ENCODE results near the gene HOMEZ. TPM values are rescaled to one million over a fixed set of nuclear protein-coding genes. Genes with fewer than 3 reads are reported as not detected.
A peak's percentile ranks its signal among the peaks of the same experiment; 100 is the strongest.
"Not testable (repeated sequence)": the region's sequence is repeated elsewhere in the genome, so short reads cannot be mapped to it uniquely, and the experiment has no call there.

HOMEZ gene
- total and polyA plus RNA-seq, 8 donors = 5.1 to 103 (median 7.6) TPM

- Histone ChIP-seq H3K27ac (no peak overlapping the region), H3K9me3 (no peaks in the 10 kb centered on the region), H3K36me3 (no peaks in the 10 kb centered on the region), H3K4me3 (no peak overlapping the region), H3K4me1 (peaks cover 5 to 25% (median 10%) of the 10 kb centered on the region in 4 donors), H3K27me3 (no peaks in the 10 kb centered on the region)
- peak in 1 of 2 donors; percentile 15 for DNase-seq
- intact Hi-C loops (cut with DNase I; ENCODE audit: low total_unique reads) = no loop called here
- no peak for TF ChIP-seq EP300 (IDR thresholded peaks at IDR 0.05)
- TF ChIP-seq, protein P1, sequence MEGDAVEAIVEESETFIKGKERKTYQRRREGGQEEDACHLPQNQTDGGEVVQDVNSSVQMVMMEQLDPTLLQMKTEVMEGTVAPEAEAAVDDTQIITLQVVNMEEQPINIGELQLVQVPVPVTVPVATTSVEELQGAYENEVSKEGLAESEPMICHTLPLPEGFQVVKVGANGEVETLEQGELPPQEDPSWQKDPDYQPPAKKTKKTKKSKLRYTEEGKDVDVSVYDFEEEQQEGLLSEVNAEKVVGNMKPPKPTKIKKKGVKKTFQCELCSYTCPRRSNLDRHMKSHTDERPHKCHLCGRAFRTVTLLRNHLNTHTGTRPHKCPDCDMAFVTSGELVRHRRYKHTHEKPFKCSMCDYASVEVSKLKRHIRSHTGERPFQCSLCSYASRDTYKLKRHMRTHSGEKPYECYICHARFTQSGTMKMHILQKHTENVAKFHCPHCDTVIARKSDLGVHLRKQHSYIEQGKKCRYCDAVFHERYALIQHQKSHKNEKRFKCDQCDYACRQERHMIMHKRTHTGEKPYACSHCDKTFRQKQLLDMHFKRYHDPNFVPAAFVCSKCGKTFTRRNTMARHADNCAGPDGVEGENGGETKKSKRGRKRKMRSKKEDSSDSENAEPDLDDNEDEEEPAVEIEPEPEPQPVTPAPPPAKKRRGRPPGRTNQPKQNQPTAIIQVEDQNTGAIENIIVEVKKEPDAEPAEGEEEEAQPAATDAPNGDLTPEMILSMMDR (IDR thresholded peaks at IDR 0.05) = no peak
- TF ChIP-seq POLR2AphosphoS5 (IDR thresholded peaks at IDR 0.05) = no peak
- TF ChIP-seq POLR2A (IDR thresholded peaks at IDR 0.05) = no peak
- 59 to 80% (median 68%) methylated on average over 2 to 3 of the region's 3 CpGs for WGBS, 5 donors
These were observed 43.9 kb downstream of the HOMEZ start for GRCh38 chr14:23242076-23242475.

GRCh38 chr14:23241061-23241715 lies 44.7 kb downstream of the HOMEZ start:
- DNase-seq; intact Hi-C loops (cut with DNase I; ENCODE audit: low total_unique reads); H3K36me3 ChIP-seq; H3K9me3 ChIP-seq; H3K27me3 ChIP-seq; H3K4me3 ChIP-seq; H3K27ac ChIP-seq: not testable (repeated sequence)
- WGBS, 5 donors = 95 to 96% (median 96%) methylated on average over 7 of the region's 7 CpGs
- H3K4me1 ChIP-seq = peaks cover 5 to 25% (median 10%) of the 10 kb centered on the region in 4 donors

- Histone ChIP-seq H3K9me3 (no peaks in the 10 kb centered on the region), H3K27ac (no peak overlapping the region), H3K4me3 (no peak overlapping the region), H3K27me3 (no peaks in the 10 kb centered on the region), H3K4me1 (peaks cover 5 to 20% (median 10%) of the 10 kb centered on the region in 4 donors), H3K36me3 (no peaks in the 10 kb centered on the region)
- no peak for DNase-seq
- intact Hi-C loops (cut with DNase I; ENCODE audit: low total_unique reads) = no loop called here
- 76 to 86% (median 79%) methylated on average over 1 of the region's 1 CpG for WGBS, 5 donors
- TF ChIP-seq, protein P1 (IDR thresholded peaks at IDR 0.05) = no peak
- TF ChIP-seq EP300 (IDR thresholded peaks at IDR 0.05) (no peak), POLR2AphosphoS5 (IDR thresholded peaks at IDR 0.05) (no peak), POLR2A (IDR thresholded peaks at IDR 0.05) (no peak)
These were observed 45.3 kb downstream of the HOMEZ start for GRCh38 chr14:23240661-23241060.

GRCh38 chr14:23237772-23238594 lies 47.9 kb downstream of the HOMEZ start, which contains the start of gene RNF212B:
RNF212B (plus strand) TSS chr14:23237936; CDS start chr14:23240346, 2,410 bp downstream.
- Histone ChIP-seq H3K4me1 (peaks cover 5 to 14% (median 10%) of the 10 kb centered on the region in 4 donors), H3K27ac (peak within 1 kb of the TSS; percentile 70 to 77 (median 72)), H3K36me3 (no peaks in the 10 kb centered on the region), H3K9me3 (no peaks in the 10 kb centered on the region), H3K27me3 (no peaks in the 10 kb centered on the region), H3K4me3 (peak within 1 kb of the TSS; percentile 22 to 38 (median 34))
- TF ChIP-seq POLR2AphosphoS5 (IDR thresholded peaks at IDR 0.05) (peak; percentile 38 to 76 (median 62)), POLR2A (IDR thresholded peaks at IDR 0.05) (no peak)
- 19 to 25% (median 24%) methylated on average over 39 of the region's 39 CpGs for WGBS, 5 donors
- peak; percentile 97 to 99 for DNase-seq
- intact Hi-C loops (cut with DNase I; ENCODE audit: low total_unique reads) = no loop called here

DNA sequence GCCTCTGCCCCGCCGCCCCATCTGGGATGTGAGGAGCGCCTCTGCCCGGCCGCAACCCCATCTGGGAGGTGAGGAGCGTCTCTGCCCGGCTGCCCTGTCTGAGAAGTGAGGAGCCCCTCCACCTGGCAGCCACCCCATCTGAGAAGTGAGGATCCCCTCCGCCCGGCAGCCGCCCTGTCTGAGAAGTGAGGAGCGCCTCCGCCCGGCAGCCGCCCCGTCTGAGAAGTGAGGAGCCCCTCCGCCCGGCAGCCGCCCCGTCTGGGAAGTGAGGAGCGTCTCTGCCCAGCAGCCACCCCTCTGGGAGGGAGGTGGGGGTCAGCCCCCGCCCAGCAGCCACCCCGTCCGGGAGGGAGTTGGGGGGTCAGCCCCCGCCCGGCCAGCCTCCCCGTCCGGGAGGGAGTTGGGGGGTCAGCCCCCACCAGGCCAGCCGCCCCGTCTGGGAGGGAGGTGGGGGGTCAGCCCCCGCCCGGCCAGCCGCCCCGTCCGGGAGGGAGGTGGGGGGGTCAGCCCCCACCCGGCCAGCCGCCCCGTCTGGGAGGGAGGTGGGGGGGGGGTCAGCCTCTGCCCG lies 53.6 kb downstream of the HOMEZ start:
- 88 to 94% (median 92%) methylated on average over 16 to 38 of the region's 38 CpGs for WGBS, 5 donors
- intact Hi-C loops (cut with DNase I; ENCODE audit: low total_unique reads) = not testable (repeated sequence)

More for the DNA sequence above, 53.6 kb downstream of the HOMEZ start:
- not testable (repeated sequence) for H3K36me3 ChIP-seq, H3K9me3 ChIP-seq, H3K4me1 ChIP-seq, H3K27me3 ChIP-seq, H3K4me3 ChIP-seq, H3K27ac ChIP-seq, DNase-seq
